Testis (tissue), 2 donors: Measurements from ENCODE around the gene EIF5AL1.

Source experiments
- POLR2A ChIP-seq: fragments of 450-650 bp; IDR thresholded peaks from one replicate; pipeline ENCODE4 v1.6.1; 2017; ENCODE audit warnings: antibody characterized with exemption, mild to moderate bottlenecking, moderate library complexity
- TF ChIP-seq, protein P1 (sequence below), 3 experiments: fragments of 450-650 bp in 2 of 3; fragments of 200-600 bp in 1 of 3; sonication (generic) in 1 of 3; IDR thresholded peaks; one replicate each; pipeline ENCODE4 v1.5.1; 2016 to 2019; ENCODE audit warnings: antibody characterized with exemption in 3 of 3, mild to moderate bottlenecking in 2 of 3, moderate library complexity in 1 of 3

DNA sequence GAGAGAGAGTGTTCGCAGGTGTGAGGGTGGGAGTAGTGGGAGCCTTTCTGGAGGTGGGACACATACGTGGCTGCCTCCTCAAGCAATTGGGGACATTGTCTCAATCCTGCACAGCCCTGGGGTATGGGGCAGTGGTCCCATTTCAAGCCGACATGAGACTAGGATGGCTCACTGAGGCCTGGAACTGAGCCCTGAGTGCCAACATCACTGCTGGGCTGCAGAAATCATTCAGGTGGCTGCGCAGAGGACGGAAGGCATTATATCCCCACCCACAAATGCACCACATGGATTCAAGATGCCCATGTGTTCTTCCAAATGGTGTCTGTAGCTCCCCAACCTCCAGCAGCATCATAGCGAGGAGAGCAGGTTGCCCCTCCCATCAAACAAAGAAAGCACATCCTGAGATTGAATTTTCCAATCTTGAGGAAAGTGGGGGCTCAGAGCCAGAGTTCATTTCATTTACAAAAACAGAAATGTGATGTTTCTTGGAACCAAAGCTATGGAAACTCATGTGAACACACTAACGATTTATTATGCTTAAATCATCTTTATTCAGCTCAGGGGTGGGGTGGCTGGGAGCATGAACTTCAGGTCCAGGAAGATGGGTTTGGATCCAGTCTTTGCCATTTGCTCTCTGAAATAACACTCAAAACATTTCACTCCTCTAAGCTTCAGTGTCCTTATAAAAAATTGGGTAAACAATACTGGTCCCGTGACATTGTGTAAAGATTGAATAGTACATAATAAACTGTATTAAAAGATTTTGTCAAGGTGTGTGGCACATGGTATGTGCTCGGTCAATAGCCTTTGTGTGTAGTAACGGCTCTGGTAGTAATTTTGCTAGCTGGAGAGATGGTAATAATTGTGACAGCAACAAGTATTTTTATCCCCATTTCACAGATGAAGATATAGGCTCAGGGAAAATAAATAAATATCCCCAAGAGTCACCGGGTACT, 43.3 kb downstream of the EIF5AL1 start:
- TF ChIP-seq, protein P1, sequence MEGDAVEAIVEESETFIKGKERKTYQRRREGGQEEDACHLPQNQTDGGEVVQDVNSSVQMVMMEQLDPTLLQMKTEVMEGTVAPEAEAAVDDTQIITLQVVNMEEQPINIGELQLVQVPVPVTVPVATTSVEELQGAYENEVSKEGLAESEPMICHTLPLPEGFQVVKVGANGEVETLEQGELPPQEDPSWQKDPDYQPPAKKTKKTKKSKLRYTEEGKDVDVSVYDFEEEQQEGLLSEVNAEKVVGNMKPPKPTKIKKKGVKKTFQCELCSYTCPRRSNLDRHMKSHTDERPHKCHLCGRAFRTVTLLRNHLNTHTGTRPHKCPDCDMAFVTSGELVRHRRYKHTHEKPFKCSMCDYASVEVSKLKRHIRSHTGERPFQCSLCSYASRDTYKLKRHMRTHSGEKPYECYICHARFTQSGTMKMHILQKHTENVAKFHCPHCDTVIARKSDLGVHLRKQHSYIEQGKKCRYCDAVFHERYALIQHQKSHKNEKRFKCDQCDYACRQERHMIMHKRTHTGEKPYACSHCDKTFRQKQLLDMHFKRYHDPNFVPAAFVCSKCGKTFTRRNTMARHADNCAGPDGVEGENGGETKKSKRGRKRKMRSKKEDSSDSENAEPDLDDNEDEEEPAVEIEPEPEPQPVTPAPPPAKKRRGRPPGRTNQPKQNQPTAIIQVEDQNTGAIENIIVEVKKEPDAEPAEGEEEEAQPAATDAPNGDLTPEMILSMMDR (IDR thresholded peaks at IDR 0.05): no peak
- no peak for TF ChIP-seq POLR2A
